ENCODE measurements around the gene SERPINA9. TPM values are rescaled to one million over a fixed set of nuclear protein-coding genes. Genes with fewer than 3 reads are reported as not detected.

SERPINA9 gene
- polyA plus RNA-seq, 1 donor: not detected

- DNase-seq (ENCODE audit: low read depth): no peak
Measured at GRCh38 chr14:94462763-94463572, 13.0 kb downstream of the SERPINA9 start.

- DNase-seq (ENCODE audit: low read depth): no peak
Measured at GRCh38 chr14:94462219-94462551, 13.8 kb downstream of the SERPINA9 start.

- DNase-seq (ENCODE audit: low read depth): no peak
Measured at GRCh38 chr14:94461526-94462218, 14.3 kb downstream of the SERPINA9 start.

- no peak for DNase-seq (ENCODE audit: low read depth)
Measured at GRCh38 chr14:94460631-94461416, 15.2 kb downstream of the SERPINA9 start.

- no peak for DNase-seq (ENCODE audit: low read depth)
Measured at GRCh38 chr14:94458558-94459205, 17.3 kb downstream of the SERPINA9 start.

GRCh38 chr14:94458096-94458495 lies 17.9 kb downstream of the SERPINA9 start:
- DNase-seq (ENCODE audit: low read depth): no peak

- no peak for DNase-seq (ENCODE audit: low read depth)
Measured at GRCh38 chr14:94455928-94456327, 20.1 kb downstream of the SERPINA9 start.

- no peak for DNase-seq (ENCODE audit: low read depth)
Measured at GRCh38 chr14:94451826-94452225, 24.2 kb downstream of the SERPINA9 start.

- no peak for DNase-seq (ENCODE audit: low read depth)
Measured at GRCh38 chr14:94451091-94451771, 24.8 kb downstream of the SERPINA9 start.

GRCh38 chr14:94450722-94451090 lies 25.3 kb downstream of the SERPINA9 start:
- DNase-seq (ENCODE audit: low read depth): no peak

- no peak for DNase-seq (ENCODE audit: low read depth)
Measured at GRCh38 chr14:94449930-94450329, 26.1 kb downstream of the SERPINA9 start.

- DNase-seq (ENCODE audit: low read depth): no peak
Measured at GRCh38 chr14:94448071-94448808, 27.8 kb downstream of the SERPINA9 start.

GRCh38 chr14:94447206-94447605 lies 28.8 kb downstream of the SERPINA9 start:
- no peak for DNase-seq (ENCODE audit: low read depth)

GRCh38 chr14:94446126-94446525 lies 29.9 kb downstream of the SERPINA9 start:
- DNase-seq (ENCODE audit: low read depth): no peak

- no peak for DNase-seq (ENCODE audit: low read depth)
Measured at GRCh38 chr14:94445003-94445402, 31.0 kb downstream of the SERPINA9 start.

GRCh38 chr14:94441531-94442205 lies 34.3 kb downstream of the SERPINA9 start:
- no peak for DNase-seq (ENCODE audit: low read depth)

GRCh38 chr14:94441130-94441529 lies 34.9 kb downstream of the SERPINA9 start:
- DNase-seq (ENCODE audit: low read depth): no peak

GRCh38 chr14:94439453-94440057 lies 36.4 kb downstream of the SERPINA9 start:
- no peak for DNase-seq (ENCODE audit: low read depth)

- no peak for DNase-seq (ENCODE audit: low read depth)
Measured at GRCh38 chr14:94428610-94429009, 47.4 kb downstream of the SERPINA9 start.
